ENCODE results near the gene ARRB1.

The ARRB1 gene

DNA sequence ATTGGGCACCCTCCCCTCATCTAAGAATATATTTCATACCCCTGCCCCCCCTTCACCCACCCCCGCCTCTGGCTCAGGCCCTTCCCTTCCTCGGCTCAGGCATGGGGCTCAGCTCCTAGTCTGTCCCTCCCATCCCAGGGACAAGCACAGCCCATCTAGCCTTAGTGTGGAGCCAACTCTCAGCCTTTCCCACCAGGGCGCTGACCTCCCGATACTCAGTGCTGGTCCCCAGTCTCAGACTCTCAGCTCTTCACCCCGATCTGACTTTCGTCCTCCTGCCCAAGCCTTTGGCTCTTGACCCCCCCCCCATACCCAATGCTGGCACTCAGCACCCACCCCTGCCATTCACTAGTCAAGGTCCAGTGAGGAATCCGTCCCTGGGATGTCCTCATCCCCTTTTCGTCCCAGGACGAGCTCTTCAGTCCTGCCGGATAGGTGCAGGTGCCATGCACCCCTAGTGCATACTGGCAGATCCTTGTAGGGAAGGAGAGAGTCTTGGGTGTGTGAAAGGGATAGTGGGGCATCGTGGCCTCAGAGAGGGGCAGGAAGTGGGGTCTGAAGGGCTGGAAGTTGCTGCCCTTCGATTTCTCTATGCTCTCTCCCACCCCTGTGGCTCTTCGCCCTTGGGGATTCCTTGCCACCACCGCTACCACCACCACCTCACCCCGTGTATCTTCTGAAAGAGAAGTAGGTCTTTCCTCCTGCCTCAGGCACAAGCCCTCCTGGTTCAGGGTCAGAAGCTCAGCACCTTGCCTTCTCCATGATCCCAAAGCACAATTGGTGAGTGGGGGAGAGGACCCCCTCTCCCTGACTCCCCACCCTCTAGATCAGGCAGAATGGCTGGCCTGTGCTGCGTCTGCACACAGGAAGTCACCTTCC lies 108.5 kb downstream of the ARRB1 start:
- TF ChIP-seq, protein P1, sequence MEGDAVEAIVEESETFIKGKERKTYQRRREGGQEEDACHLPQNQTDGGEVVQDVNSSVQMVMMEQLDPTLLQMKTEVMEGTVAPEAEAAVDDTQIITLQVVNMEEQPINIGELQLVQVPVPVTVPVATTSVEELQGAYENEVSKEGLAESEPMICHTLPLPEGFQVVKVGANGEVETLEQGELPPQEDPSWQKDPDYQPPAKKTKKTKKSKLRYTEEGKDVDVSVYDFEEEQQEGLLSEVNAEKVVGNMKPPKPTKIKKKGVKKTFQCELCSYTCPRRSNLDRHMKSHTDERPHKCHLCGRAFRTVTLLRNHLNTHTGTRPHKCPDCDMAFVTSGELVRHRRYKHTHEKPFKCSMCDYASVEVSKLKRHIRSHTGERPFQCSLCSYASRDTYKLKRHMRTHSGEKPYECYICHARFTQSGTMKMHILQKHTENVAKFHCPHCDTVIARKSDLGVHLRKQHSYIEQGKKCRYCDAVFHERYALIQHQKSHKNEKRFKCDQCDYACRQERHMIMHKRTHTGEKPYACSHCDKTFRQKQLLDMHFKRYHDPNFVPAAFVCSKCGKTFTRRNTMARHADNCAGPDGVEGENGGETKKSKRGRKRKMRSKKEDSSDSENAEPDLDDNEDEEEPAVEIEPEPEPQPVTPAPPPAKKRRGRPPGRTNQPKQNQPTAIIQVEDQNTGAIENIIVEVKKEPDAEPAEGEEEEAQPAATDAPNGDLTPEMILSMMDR (IDR thresholded peaks at IDR 0.05; ENCODE audit: extremely low read depth, insufficient read depth, missing control alignments): no peak
- in situ Hi-C loops (cut with MboI; ENCODE audit: low pct_unique_long_range_greater_than_20kb, low sequenced_read_pairs, unreplicated experiment): loop anchor here (25.0 kb wide), 1 partner anchor 94 kb away; no protein-coding TSS in a partner anchor
- DNase-seq (ENCODE audit: low spot score): no peak

GRCh38 chr11:75241906-75242644 lies 109.4 kb downstream of the ARRB1 start:
- TF ChIP-seq, protein P1 (IDR thresholded peaks at IDR 0.05; ENCODE audit: extremely low read depth, insufficient read depth, missing control alignments): no peak
- in situ Hi-C loops (cut with MboI; ENCODE audit: low pct_unique_long_range_greater_than_20kb, low sequenced_read_pairs, unreplicated experiment): loop anchor here (25.0 kb wide), 1 partner anchor 95 kb away; no protein-coding TSS in a partner anchor
- no peak for DNase-seq (ENCODE audit: low spot score)

DNA sequence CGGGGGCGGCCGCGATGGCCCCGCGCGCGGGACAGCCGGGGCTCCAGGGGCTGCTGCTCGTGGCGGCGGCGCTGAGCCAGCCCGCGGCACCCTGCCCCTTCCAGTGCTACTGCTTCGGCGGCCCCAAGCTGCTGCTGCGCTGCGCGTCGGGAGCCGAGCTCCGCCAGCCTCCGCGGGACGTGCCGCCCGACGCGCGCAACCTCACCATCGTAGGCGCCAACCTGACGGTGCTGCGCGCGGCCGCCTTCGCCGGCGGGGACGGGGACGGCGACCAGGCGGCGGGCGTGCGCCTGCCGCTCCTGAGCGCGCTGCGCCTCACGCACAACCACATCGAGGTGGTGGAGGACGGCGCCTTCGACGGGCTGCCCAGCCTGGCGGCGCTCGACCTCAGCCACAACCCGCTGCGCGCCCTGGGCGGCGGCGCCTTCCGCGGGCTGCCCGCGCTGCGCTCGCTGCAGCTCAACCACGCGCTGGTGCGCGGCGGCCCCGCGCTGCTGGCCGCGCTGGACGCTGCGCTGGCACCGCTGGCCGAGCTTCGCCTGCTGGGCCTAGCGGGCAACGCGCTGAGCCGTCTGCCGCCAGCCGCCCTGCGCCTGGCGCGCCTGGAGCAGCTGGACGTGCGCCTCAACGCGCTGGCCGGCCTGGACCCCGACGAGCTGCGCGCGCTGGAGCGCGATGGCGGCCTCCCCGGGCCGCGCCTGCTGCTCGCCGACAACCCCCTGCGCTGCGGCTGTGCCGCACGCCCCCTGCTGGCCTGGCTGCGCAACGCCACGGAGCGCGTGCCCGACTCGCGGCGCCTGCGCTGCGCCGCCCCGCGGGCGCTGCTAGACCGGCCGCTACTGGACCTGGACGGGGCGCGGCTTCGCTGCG lies 110.2 kb downstream of the ARRB1 start:
- in situ Hi-C loops (cut with MboI; ENCODE audit: low pct_unique_long_range_greater_than_20kb, low sequenced_read_pairs, unreplicated experiment): loop anchor here (25.0 kb wide), 1 partner anchor 96 kb away; no protein-coding TSS in a partner anchor
- peak; percentile 99 for DNase-seq (ENCODE audit: low spot score)
- TF ChIP-seq, protein P1 (IDR thresholded peaks at IDR 0.05; ENCODE audit: extremely low read depth, insufficient read depth, missing control alignments): peak; percentile 100

- DNase-seq (ENCODE audit: low spot score): peak; percentile 35
- in situ Hi-C loops (cut with MboI; ENCODE audit: low pct_unique_long_range_greater_than_20kb, low sequenced_read_pairs, unreplicated experiment): loop anchor here (25.0 kb wide), 1 partner anchor 97 kb away; no protein-coding TSS in a partner anchor
Observed at GRCh38 chr11:75240311-75241035, 111.0 kb downstream of the ARRB1 start, which contains the start of gene TPBGL. TSS of gene TPBGL (plus strand) at chr11:75240774. CDS start at chr11:75241050, 276 bp downstream.

DNA sequence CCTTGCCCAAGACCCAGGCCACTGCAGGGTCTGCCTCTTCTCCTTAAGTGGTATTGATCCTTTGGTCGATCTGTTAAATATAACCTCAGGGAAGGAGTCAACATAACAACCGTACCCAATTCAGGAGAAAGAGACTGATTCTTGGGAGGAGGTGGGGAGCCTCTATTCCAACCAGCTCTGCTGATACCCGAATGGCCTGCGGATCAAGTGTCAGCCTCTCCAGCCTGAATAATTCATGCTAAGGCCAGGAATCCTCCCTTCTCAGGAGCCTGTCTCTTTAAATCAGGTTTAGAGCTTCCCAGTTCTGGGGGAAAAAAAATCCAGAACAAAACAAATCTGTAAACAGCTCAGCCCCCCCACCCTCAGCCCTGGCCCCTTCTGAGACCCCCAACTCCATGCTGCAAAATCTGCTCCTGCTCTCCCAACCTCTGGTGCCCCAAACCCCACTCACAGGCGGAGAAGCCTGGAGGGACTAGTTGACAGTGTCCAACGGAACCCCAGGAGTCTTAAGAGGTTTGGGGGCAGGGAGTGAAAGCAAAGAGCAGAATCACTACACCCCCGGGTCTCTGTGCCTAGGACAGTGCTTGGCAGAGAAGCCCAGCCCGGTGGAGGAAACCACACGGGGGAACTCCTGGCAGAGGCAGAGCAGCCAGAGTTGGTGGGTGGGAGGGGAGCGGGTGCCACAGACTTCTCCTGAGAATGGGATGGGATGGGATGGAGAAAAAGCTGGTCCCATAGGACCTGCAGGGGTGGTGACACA lies 111.8 kb downstream of the ARRB1 start:
- in situ Hi-C loops (cut with MboI; ENCODE audit: low pct_unique_long_range_greater_than_20kb, low sequenced_read_pairs, unreplicated experiment): loop anchor here (25.0 kb wide), 1 partner anchor 98 kb away; no protein-coding TSS in a partner anchor
- DNase-seq (ENCODE audit: low spot score): no peak
- TF ChIP-seq, protein P1 (IDR thresholded peaks at IDR 0.05; ENCODE audit: extremely low read depth, insufficient read depth, missing control alignments): no peak

More at GRCh38 chr11:75240311-75241035, 111.0 kb downstream of the ARRB1 start, which contains the start of gene TPBGL:
- TF ChIP-seq, protein P1 (IDR thresholded peaks at IDR 0.05; ENCODE audit: extremely low read depth, insufficient read depth, missing control alignments): no peak

Measured in GM13977 (cell line).